ENCODE data around the gene TMEM11. TPM values are rescaled to one million over a fixed set of nuclear protein-coding genes. Genes with fewer than 3 reads are reported as not detected.

TMEM11 gene
- total RNA-seq, 1 experiment from 2014 or later = 32.5 TPM

GRCh38 chr17:21249920-21250703, 36.2 kb upstream of the TMEM11 start:
- no peak overlapping the region for H4K8ac ChIP-seq (replicated peaks; ENCODE audit: insufficient read length, low read depth, low read length)
- H3K18ac ChIP-seq (ENCODE audit: insufficient read length, low read depth, low read length) = no peak overlapping the region
- peaks cover 0 to 3% of the 10 kb centered on the region in 2 experiments; a peak in 1 of 5 replicates for H3K9me3 Mint-ChIP-seq
- H3K9me3 ChIP-seq (ENCODE audit: control insufficient read depth, low read depth, low read length) = no peaks in the 10 kb centered on the region
- no peak overlapping the region for H2BK120ac ChIP-seq (ENCODE audit: low read depth, low read length, poor library complexity, severe bottlenecking)
- no peak overlapping the region for H3K9ac ChIP-seq (ENCODE audit: extremely low read depth, insufficient read length, low read length)
- H2BK20ac ChIP-seq (ENCODE audit: low read depth, low read length, poor library complexity, severe bottlenecking) = no peak overlapping the region
- H3K27ac Mint-ChIP-seq = no peak overlapping the region; a peak in 1 of 7 replicates
- H3K4me2 ChIP-seq (ENCODE audit: insufficient read depth, insufficient read length, low read length) = no peak overlapping the region
- H3K4me3 Mint-ChIP-seq = no peak overlapping the region; a peak in 2 of 5 replicates
- H2AFZ ChIP-seq (ENCODE audit: low read length) = no peak overlapping the region
- no CpG with 5 or more reads among the region's 7 CpGs for WGBS (ENCODE audit: extremely low coverage, insufficient read length, low lambda C conversion rate)
- H2BK15ac ChIP-seq (ENCODE audit: low read depth, low read length) = no peak overlapping the region
- H3K27ac ChIP-seq (ENCODE audit: insufficient read length, low read depth, low read length) = no peak overlapping the region
- H4K5ac ChIP-seq (ENCODE audit: insufficient read length, low read depth, low read length) = no peak overlapping the region
- H3T11ph ChIP-seq (ENCODE audit: low read length) = no peak overlapping the region
- no peaks in the 10 kb centered on the region for H3K36me3 Mint-ChIP-seq (ENCODE audit: insufficient read depth in 1 of 3, low read depth in 3 of 3)
- no peak overlapping the region for H2AK5ac ChIP-seq (ENCODE audit: insufficient read length, low read length)
- no peak for TF ChIP-seq CTCF (conservative IDR thresholded peaks at IDR 0.05)
- peaks cover 3% of the 10 kb centered on the region for H3K23me2 ChIP-seq (ENCODE audit: insufficient read length, low read depth, low read length, poor library complexity, severe bottlenecking)
- no peak overlapping the region for H2BK12ac ChIP-seq (ENCODE audit: insufficient read length, low read depth, low read length)
- H3K27me3 Mint-ChIP-seq (ENCODE audit: low read depth) = peaks cover 11% of the 10 kb centered on the region
- no peak overlapping the region for H3K4ac ChIP-seq (ENCODE audit: low read depth, low read length)
- DNase-seq = no peak
- no peak overlapping the region for H3K23ac ChIP-seq (ENCODE audit: insufficient read length, low read depth, low read length)
- H4K20me1 ChIP-seq (ENCODE audit: control insufficient read depth, insufficient read depth, insufficient read length) = no peaks in the 10 kb centered on the region
- no peak overlapping the region for H4K91ac ChIP-seq (ENCODE audit: insufficient read length, low read depth, low read length)
- no peak overlapping the region for H3K14ac ChIP-seq (ENCODE audit: insufficient read depth, low read length)
- H3K4me1 ChIP-seq (ENCODE audit: insufficient read depth, low read length) = no peaks in the 10 kb centered on the region
- H3K79me1 ChIP-seq (ENCODE audit: insufficient read depth, low read depth, low read length, poor library complexity, severe bottlenecking) = no peaks in the 10 kb centered on the region
- no peaks in the 10 kb centered on the region for H3K27me3 ChIP-seq (ENCODE audit: insufficient read depth, low read length)
- no peak overlapping the region for H2BK5ac ChIP-seq (ENCODE audit: insufficient read length, low read length)
- H3K79me2 ChIP-seq (ENCODE audit: insufficient read depth, low read length) = no peaks in the 10 kb centered on the region
- no peak overlapping the region for H3K56ac ChIP-seq (ENCODE audit: insufficient read length, low read depth, low read length)
- peaks cover 16 to 30% of the 10 kb centered on the region in 2 experiments for H3K4me1 Mint-ChIP-seq
